GM12878 (cell line): ENCODE measurements around the gene SSR1.

Source experiments
- FOS ChIP-seq: IDR thresholded peaks from 3 replicates; pipeline ENCODE4 v1.6.1; 2011; ENCODE audit warnings: borderline replicate concordance; ENCODE audit not compliant: insufficient read length; ENCODE audit errors: extremely low read depth
- ZBTB33 ChIP-seq: fragments of 450-650 bp; IDR thresholded peaks from 2 replicates; pipeline ENCODE4 v1.6.1; 2017; ENCODE audit warnings: mild to moderate bottlenecking
- ZZZ3 ChIP-seq: IDR thresholded peaks from 2 replicates; pipeline ENCODE4 v1.6.1; 2011; ENCODE audit warnings: low read depth; ENCODE audit not compliant: control insufficient read depth, insufficient read length

GRCh38 chr6:7323074-7323473 lies 10.1 kb upstream of the SSR1 start:
- TF ChIP-seq FOS = no peak
- TF ChIP-seq ZBTB33 = no peak
- TF ChIP-seq ZZZ3 = no peak
